ENCODE results near the gene SERPINA12.

SERPINA12 gene, protein sequence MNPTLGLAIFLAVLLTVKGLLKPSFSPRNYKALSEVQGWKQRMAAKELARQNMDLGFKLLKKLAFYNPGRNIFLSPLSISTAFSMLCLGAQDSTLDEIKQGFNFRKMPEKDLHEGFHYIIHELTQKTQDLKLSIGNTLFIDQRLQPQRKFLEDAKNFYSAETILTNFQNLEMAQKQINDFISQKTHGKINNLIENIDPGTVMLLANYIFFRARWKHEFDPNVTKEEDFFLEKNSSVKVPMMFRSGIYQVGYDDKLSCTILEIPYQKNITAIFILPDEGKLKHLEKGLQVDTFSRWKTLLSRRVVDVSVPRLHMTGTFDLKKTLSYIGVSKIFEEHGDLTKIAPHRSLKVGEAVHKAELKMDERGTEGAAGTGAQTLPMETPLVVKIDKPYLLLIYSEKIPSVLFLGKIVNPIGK

DNA sequence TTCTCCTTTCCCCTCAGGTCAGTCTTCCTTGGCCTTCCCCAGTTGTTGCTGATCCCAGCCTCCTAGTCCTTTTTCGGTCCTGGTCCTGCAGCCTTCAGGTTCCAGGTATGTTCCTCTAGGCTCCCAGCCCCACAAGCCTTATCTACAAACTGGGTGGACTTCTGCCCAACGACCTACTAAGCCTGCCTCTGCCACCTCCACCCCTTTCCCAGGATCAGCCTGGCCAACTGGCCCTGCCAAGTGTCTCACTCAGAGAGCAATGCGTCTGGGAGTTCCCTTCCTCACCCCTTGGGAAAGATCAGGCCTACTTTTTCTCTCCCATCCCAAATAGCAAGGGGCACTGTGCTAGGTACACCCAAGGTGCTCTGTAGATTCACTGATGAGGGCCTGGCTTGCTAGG lies at the start of gene SERPINA12:
SERPINA12 (minus strand) TSS at position 114 of the 400 bp plus-strand sequence. CDS start 11,072 bp downstream, outside the sequence.
- no peak for FAIRE-seq

DNA sequence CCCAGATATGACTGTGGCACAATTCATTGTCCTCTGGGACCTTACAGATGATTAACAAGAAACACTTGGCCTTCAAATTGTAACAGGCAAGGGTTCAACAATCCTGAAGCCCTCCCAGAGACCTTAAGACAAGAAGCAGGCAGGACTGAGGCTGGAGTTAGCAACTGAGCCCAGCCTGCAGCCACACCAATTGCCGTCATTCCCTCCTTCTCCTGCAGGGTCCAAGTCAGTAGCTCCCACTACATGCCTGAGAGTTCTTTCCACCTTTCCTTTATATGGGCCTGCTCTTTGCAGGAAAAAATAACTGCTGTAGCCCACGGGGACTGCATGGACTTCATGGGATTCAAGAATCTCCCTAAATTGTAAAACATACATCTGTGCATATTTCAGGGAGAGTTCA lies 49.6 kb upstream of the SERPINA12 start:
- FAIRE-seq, result no peak

DNA sequence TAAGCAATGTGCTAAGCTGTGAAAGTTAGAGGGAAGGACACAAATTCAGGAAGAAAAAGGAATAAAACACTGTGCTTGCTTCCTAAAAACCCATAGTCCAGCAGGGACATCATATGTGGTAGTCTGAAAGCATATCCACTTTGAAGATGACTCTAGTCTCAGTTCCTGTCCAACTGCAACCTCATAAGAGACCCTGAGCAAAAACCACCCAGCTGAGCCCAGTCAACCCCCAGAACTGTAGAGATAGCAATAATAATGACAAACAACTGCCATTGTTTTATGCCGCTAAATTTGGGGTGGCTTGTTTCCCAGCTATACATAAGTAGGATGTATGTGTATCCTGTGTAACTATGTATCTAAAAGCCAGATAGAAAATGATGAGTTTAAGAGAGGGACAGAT lies 48.1 kb upstream of the SERPINA12 start:
- FAIRE-seq, result no peak

DNA sequence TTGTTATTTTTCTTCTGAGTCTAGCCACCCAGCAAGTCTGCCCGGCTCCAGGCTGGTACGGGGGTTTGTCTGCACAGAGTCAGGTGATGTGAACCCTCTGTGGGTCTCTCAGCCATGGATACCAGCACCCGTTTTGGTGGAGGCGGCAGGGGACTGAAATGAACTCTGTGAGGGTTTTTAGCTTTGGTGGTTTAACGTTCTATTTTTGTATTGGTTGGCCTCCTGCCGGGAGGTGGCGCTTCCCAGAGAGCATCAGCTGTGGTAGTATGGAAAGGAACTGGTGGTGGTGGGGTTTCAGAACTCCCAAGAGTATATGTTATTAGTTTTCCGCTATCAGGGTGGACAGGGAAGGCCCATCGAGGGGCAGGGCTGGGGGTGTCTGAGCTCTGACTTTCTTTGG lies 46.7 kb upstream of the SERPINA12 start:
- FAIRE-seq, result no peak

DNA sequence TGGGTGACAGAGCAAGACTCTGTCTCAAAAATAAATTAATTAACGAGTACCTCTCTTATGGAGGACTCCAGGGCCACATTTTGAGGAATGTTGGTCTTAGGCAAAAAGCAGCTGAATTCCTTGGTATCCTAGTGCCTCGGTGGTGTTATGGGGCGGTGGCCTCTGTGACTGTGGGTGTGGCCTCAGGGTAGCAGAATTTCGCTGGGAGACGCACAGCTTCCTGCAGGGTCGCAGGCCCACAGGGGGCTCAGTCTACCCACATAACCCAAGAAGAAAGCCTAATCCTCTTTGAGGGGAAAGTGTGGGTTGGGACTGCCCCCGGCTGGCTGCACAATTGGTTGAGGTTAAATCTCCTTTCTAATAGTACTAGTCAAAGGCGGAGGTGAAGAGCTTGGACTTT lies 40.8 kb upstream of the SERPINA12 start:
- no peak for FAIRE-seq

DNA sequence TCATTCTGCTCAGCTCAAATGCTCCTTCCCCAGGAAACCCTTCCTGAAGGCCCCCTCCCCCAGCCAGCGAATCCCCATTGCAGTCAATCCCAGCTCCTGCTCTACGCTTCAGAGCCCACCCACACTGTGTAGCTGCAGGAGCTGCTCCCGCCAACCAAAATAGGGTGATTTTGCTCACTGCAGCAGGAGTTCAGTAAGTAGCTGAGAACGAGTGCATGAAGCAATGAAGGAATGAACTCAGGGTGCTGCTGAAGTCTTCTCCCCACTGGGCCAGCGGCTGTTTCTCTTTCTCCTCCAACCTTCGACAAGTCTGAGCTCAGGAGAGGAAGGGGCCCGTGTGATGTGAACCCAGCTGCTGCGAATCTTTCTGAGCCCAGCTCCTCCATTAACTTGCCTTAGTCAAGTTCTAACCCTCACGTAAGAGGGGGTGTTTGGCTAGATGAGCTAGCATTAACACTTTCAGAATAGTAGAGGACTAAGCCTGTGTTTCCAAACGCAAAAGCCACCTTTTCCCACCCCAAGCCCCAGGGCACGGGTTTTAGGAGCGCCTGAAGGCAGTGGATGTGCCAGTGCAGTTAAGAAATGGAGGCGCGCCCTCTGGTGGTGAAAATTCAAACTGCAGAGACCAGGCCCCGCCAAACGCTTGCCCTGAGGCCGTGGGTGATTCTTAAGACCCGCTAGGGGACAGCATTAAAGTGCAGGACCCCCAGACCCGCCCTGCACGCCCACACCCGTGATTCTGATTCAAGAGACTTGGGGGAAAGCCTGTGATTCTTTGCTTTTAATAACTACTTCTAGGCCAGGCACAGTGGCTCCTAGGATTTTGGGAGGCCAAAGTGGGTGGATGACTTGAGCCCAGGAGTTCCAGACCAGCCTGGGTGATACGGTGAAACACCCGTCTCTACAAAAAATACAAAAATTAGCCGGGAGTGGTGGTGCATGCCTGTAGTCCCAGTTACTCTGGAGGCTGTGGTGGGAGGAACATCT lies 40.0 kb upstream of the SERPINA12 start:
- FAIRE-seq, result no peak

DNA sequence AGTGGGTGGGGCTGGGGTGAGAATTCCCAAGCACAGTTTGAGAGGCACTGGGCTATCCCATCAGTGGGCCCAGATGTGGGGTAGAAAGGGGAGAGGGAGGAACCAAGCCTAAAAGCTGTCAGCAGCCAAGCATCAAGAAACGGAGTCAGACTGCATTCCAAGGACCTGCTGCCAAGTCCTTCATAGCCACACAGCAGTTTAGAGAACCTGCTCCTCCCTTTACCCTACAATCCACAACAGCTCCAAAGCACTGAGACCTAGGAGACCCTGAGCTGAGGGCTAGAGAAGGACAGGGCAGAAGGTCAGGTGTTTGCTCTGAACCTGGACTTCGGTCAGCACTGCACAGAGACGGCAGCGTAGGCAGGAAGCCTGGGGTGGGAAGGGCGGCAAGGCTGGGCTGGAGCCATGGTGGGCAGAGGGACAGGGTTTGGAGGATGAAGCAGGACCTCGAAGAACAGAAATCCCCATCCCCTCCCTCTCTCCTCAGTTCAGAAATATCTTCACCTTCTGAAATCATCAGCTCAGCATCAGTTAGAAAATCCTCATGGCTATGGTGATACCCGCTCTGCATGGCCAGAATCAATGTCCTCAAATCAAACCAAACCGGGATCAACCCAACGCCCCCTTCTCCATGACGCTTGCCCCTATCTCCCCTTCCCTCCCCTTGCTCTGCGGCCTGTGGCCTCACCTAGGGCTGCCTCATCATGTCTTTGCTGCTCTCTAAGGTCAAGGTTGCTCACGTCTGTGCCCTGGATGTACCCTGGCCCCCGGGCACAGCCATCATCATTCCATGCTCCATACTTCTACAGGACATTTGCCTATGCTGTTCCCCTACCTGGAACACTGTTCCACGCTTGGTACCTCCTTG lies 39.1 kb upstream of the SERPINA12 start:
- no peak for FAIRE-seq

DNA sequence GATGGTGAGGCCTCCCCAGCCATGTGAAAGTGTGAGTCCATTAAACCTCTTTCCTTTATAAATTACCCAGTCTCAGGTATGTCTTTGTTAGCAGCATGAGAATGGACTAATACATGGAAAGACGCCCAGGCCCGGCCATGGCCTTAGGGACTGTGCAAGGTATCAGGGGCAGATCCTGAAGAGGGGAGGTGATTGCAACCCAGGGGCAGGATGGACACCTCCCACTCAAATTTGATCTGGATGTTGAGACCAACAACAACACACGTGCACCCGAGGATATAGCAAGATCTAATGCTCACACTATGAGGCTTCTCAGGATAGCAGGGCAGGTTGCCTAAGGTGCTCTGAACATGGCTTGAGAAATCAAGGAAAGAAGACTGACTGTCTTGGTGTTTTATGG lies 38.5 kb upstream of the SERPINA12 start:
- FAIRE-seq, result no peak

DNA sequence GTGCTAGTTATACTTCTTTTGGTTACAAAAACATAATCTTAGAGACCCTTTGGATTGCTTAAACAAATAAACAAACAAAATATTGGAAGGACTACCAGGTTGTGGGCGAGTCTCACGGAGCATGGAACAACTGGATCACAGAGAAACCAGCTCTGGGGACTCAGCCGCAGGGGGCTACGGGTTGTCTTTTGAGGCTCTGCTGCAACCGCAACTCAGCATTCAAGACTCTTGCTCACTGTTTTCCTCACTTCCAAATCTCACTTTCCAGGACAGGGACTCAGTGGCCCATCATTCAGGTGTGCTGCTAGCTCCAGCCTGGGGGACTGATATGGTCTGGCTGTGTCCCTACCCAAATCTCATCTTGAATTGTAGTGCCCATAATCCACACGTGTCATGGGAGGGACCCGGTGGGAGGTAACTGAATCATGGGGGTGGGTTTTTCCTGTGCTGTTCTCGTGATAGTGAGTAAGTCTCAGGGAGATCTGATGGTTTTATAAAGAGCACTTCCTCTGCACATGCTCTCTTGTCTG lies 37.9 kb upstream of the SERPINA12 start:
- no peak for FAIRE-seq

DNA sequence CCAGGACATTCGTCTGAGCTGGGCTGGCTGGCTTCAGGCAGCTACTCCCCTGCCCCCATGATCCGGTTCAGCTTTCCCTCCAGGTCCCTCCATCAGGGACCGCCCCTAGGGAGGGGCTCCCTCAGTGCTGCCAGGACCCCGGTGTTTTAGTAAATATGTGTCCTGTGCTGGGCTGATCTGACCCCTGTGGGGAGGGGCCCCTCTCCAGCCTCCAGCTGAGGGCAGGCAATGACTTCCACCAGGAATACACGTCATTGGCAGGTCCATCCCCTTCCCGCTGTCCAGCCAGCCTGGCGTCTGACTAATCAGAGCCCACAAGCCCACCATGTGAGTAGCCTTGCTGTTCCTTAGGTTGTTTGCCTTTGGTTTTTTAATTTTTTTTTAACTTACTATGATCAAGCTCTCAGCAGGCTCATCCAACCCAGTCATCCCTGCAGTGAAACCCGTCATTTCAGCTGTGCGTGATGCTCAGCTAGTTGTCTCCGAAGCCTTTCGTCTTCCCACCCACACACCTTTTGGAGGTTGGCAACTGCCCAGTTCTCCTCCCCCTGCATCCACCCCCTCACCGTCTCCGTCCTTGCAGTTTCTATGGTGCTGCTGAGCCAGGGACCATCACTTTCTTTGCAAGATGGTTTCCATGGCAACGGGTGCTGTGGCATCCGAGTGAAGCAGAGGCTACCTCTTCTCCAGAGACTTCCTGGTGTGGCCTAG lies 36.0 kb upstream of the SERPINA12 start:
- FAIRE-seq, result no peak

DNA sequence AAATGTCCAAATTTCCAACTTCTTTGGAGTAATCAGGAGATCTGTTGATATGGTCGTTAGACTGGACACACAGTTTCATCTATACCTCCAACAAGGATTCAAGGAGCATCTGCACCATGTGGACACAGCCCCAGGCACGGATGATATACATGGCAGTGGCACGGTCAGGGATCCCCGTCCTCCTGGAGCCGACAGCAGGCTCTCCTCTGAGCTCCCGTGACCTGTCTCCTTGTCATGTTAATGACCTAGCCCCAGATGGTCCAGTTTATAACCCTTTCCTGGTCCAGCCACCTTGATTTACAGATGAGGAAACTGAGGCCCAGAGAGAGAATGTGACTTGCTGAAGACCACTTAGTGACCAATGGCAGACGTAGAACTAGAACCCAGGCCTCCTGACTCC lies 35.5 kb upstream of the SERPINA12 start:
- FAIRE-seq, result no peak

DNA sequence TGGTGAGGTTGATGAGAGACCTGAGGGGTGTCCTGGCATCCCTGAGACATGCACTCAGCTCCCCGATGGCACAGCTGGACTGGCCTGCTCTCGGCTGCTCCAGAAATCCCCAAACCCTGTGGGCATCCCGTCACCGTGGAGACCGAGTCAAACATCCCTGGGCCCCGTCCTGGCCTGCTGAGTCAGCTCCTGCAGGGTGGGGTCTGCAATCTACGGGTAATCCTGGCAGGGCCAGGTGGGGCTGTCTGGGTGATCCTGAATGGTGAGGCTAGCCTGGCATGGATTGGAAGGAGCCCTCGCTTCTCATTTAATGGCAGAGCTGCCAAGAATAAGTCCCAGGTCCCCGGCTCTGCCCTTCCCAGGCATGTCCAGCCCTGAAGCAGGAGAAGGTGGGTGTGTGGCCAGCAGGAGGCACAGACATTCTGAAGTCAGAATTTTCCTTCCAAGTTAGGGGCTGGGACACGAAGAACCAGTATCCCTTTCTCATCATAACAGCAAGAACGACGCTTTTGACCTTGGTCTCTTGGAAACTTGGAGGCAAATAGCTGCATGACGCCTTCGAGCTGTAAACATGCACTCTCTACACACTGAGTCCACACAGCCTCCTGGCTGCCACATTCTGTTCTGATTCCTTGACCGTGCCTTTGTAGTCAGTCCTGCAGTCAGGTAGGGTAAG lies 34.3 kb upstream of the SERPINA12 start:
- no peak for FAIRE-seq

DNA sequence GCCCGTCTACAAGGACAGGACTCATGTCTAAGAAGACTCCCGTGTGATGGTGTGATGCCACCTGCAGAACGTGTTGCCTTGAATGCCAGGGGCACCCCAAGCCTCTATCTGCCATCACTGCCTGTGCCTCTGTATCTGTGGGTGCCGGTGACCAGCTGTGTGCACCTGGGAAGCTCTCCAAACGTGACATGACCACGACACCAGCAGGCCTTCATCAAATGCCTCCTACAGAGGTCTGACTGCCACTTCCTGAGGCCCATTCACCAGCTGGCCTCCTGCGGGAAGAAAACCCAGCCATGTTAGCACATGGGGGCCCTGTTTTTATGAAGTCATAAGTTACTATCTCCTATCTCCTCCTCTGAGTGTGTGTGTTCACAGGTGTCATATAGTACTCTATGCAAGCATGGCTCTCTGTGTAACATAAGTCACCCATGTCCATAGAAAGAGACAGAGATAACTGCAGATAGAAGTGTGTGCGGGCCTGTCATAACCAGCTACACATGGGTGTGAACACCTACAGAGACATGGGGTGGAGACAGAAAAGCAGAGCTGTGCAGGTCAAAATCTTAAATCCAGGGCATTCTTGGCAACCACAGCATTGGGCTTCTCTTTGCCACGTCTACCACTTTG lies 33.7 kb upstream of the SERPINA12 start:
- no peak for FAIRE-seq

DNA sequence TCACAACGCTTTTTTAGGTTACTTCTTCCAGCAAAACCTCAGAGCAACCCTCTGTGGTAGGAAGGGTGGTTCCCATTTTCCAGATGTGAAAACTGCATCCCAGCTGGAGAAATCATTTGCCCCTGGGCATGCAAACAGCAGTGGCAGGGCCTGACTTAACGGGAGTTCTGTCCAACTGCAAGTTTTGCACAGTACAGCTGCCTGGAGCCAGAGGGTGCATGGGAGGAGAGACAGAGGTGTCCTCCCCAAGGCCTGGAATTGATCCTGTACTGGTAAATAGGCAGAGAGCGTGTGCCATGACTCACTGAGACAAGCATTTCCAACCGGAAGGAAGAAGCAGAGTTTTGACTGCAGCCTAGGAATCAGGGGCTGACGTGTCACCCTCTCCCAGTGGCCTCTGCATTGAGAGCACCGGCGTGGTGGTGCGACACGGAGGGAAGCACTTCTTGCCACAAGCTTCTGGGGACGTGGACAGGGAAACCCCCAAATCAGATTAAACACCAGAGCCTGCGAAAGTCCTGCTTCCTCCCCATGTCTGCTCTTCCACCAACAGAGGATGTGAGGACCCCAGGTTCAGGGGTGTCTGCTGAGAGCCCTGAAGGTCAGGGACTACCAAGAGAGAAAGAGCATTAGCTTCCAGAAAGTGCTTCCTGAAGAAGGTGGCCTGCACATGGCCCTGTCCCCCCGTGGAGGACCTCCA lies 33.0 kb upstream of the SERPINA12 start:
- no peak for FAIRE-seq

DNA sequence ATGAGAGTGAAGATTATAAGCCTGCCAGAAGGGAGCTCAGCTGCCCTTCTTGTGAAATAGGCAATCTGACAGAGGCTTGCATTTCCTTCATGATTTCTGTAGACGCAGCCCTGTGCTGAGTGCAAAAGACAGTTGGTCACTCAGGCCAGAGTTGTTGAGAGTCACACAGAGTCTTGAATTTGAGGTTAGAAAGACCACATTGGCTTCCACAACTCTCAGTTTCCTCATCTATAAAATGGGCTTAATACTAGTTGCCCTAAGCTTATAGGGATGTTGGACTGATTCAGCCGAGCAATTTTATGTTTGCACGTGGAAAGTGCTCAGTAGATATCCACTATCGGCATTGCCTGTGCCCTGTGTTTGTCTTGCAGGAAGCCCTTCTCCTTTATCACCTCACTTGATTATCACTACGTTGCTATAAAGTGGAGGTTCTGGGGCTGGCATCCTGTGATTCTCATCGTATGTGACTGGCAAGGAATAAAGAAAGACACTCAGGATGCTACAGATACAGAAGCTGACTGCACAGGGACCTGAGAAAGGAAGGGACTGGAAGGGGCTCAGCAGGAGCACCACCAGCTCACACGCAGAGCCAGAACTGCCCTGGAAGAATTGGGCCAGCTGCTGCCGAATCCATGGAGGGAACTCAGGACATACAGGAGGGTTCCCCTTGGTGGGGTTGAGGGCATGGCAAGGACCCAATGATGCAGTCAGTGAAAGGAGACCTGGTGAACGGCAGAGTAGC lies 32.1 kb upstream of the SERPINA12 start:
- FAIRE-seq, result no peak

DNA sequence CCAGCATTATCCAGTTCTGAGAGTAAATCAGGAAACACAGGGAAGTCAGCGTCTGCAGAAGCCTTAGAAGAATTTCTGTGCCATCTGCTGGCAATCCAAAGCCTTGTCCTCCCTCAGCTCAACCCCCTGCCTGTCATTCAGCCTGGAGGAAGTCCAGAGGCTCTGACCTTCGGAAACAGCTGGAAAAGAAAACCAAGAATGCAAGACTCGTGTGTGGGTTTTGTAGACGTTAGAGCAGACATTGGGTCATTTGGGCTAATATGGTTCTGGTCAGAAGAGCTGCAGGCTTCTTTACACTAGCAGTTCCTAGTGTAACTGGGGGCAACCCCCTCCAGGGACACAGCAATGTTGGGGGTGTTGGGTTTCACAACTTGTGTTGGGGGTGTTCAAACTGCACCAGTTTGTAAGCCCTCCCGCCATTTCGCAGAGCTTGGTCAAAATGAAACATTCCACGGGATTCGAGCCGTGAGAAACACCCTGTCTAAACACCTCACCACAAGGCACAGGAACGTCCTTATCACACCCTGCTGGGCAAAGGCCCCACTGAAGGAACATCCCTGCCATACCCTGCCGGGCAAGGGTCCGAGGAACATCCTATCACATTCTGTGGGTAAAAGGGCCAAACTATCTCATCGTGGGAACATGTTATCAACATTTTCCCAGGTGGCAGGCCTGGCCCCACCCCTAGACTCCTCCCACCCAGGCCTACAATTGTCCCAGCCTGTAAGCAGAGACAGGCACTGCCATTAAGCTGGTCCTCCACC lies 30.9 kb upstream of the SERPINA12 start:
- FAIRE-seq, result no peak

DNA sequence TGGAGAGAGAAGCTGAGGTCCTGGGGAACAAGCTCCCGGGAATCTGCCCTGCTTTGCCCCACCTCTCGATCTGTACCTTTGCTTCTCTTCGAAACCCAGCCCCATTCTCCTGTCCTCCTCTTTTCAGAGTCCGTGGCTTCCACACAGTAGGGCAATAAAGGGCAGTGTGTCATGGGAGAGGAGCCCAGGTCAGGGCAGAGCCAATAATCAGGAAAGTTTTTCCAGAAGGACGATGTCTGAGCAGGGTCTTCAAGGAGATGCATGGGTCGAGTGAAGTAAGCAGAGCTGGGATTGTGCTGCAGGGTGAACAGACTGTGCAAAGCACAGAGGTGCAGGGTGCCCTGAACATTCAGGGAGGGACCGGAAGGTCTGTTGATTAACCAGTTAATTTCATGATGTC lies 29.9 kb upstream of the SERPINA12 start:
- FAIRE-seq, result no peak

DNA sequence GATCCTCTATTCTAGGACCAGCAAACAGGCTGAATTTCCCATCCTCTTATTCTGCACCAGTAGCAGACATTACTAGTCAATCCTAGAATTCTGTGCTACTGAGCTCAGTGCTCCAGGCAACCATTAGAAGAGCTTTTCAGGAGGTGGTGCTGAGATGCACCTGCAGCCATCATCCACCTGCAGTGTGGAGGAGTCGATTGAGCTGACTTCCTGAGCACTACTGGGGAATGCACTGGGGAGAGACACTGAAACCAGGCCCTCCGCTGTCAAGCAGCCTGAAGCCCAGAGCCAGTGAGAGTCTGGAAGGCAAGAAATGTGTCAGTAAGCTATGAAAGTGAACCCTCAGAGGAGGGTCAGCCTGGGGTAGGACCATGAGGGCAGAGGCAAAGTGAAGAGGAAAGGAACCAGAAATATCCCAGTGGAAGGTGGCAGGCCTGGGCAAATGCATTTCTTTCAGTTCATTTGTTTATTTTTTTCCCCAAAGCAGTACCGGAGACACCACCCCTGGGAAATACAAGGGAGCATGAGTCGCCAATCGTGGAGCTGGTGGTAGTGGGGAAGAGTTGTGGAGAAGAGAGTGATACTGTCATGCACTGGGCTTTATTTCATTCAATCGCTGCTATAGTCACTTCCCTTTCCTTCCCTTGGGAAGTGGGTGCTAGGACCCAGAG lies 28.9 kb upstream of the SERPINA12 start:
- FAIRE-seq, result no peak
